ENCODE measurements around the gene RSPO4.
"Not testable (repeated sequence)": the region's sequence is repeated elsewhere in the genome, so short reads cannot be mapped to it uniquely, and the experiment has no call there.

RSPO4 gene

GRCh38 chr20:1001911-1002681 is at the start of gene RSPO4:
RSPO4 (minus strand) TSS chr20:1002311; CDS start chr20:1002164, 147 bp downstream.
- no peak for DNase-seq (ENCODE audit: low spot score)

GRCh38 chr20:1050440-1050839 is 48.3 kb upstream of the RSPO4 start:
- no peak for DNase-seq (ENCODE audit: low spot score)

DNA sequence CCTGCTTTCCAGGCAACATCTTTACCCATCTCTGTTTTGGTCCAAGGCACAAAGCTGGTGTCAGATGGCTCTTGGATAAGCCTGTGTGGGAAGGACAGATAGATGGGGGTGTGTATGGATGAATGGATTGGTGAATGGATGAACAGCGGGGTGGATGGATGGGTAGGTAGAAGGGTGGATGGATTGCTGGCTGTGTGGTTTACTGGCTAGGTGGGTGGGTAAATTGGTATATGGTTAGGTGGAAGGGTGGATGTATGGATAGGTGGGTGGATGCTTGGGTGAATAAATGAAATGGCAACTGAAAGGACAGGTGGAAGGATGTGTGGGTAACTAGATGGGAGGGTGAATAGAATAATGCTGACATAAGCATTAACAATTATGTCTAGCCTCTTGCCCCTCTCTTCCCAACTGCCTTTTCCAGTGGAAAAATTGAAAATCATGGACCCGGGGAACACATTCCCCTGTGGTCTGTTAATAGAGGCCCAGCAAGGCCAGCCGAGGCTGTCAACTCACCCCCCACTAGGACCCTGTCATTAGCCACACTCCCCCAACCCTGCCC is 43.8 kb upstream of the RSPO4 start:
- no peak for DNase-seq (ENCODE audit: low spot score)

GRCh38 chr20:1041845-1042390 is 39.8 kb upstream of the RSPO4 start:
- DNase-seq (ENCODE audit: low spot score) = no peak

DNA sequence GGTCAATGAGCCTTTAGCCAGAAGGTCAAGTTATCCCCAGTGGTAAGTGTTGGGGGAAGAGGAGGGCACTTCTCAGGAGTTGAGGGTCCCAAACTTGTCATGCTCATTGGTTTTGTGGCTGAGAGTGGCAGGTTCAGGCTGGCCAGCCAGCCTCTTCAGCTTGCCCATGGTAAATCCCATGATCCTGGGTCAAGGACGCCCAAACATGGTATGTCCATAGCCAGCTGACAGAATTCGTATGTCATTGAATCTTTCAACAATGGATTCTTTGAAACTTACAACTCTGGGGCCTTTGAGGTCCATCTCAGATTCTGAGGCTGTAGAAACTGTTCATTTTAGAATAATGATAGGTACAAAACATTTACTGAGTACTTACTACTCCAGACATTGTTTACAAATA is 36.1 kb upstream of the RSPO4 start:
- no peak for DNase-seq (ENCODE audit: low spot score)

GRCh38 chr20:1037039-1037438 is 34.9 kb upstream of the RSPO4 start:
- no peak for DNase-seq (ENCODE audit: low spot score)

DNA sequence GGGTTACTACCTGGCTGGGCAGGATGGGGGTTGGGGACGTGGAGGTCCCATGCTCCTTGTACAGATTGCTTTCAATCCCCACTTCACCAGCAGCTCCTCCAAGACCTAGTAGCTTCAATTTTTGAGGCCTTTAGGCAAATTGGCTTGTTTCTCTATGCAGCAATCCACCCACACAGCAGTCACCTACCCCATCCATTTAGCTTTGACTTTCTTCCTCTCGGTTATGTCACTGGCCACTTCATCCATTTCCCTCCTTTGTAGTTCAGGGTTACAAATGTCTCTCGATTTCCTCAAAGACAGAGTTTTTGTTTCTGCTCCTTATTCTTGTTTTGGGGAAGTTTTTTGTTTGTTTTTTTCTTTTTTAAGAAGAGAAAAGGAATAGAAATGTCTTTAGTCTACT is 33.4 kb upstream of the RSPO4 start:
- DNase-seq (ENCODE audit: low spot score) = no peak

DNA sequence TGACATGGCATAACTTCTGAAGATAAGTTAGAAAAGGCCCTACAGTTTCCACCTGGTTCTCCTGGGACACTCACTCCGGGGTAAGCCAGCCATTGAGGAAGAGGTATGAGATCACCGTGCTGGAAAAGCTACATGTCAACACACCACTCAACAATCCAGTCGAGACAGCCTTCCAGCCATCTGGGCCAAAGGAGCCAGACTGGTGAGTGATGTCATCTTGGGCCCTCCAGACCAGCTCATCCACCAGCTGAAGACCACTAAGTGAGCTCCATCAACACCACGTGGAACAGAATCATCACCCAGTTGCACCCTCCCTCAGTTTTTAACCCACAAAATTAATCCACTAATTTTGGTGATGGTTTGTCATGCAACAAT is 32.3 kb upstream of the RSPO4 start:
- DNase-seq (ENCODE audit: low spot score) = peak; percentile 35

GRCh38 chr20:1033751-1034414 is 31.8 kb upstream of the RSPO4 start:
- no peak for DNase-seq (ENCODE audit: low spot score)

DNA sequence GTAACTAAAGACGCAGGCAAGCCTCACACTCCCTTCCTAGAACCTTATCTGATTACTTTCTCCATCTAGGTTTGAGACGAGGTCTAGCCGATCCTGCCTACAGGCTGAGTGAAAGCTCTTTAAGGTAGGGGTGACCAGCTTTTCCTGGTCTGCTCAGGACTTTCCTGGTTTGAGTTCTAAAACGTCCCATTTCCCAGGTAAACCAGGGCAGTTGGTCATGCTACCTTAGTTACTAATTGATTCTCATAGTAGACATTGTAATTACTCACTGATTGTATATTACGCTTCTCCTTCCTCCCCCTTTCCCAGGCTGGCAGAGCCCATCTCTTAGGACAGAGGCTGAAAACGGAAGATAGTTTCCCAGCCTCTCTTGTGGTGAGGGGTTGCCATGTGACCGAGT is 27.9 kb upstream of the RSPO4 start:
- DNase-seq (ENCODE audit: low spot score) = no peak

DNA sequence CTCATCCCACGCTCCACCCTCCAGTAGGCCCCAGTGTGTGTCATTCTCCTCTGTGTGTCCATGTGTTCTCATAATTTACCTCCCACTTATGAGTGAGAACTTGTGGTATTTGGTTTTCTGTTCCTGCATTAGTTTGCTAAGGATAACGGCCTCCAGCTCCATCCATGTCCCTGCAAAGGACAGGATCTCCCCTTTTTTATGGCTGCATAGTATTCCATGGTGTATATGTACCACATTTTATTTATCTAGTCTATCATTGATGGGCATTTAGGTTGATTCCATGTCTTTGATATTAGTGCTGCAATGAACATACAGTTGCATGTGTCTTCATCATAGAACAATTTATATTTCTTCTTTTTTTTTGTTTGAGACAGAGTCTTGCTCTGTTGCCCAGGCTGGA is 24.1 kb upstream of the RSPO4 start:
- DNase-seq (ENCODE audit: low spot score) = not testable (repeated sequence)

DNA sequence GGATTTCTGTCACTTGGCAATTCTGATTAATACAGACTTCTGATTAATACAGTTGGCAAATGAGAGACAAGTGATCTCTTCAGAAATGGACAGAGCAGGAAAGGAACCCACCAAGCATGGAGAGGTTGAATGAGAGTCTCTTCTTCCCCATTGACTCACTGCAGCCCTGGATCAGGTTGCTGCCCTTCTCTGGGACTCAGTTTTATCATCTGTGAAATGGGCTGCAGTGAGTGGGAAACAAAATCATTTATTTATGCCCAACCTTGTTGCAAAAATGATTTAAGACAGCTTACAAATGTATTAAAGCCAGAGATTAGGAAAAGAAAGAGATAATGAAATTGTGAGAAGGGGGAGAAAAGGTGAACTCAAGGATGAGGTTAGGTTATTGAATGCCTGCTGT is 20.8 kb upstream of the RSPO4 start:
- DNase-seq (ENCODE audit: low spot score) = no peak

- DNase-seq (ENCODE audit: low spot score) = no peak
Observed at GRCh38 chr20:1020614-1021013, 18.5 kb upstream of the RSPO4 start.

DNA sequence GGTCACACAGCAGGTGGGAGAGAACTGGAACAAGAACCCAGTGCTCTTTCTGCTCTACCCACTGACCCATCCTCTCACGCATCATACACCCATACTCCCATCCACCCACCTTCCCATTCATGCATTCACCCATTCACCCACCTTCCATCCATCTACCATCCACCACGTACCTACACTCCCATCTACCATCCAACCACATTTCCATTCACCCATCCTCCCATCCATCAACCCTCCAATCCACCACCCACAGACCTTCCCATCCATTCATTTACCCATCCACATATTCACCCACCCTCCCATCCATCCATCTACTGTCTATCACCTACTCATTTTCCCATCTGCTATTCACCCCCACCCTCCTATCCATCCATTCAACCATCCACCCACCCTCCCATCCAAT is 17.2 kb upstream of the RSPO4 start:
- DNase-seq (ENCODE audit: low spot score) = no peak

DNA sequence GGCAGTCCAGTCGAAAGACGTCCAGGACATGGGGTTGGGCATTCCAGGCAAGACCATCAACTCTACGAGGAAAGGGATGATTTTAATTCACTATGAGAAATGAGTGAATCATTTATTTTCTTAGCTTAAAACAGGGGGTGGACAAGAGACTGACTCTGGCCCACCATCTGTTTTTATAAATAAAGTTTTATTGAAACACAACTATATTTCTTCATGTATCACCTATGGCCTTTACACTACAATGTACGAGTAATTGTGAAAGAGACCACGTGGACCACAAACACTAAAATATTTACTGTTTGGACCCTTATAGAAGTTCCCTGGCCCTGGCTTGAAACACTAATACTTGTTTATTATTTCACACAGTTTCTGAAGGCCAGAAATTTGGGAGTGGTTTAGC is 15.6 kb upstream of the RSPO4 start:
- DNase-seq (ENCODE audit: low spot score) = no peak

GRCh38 chr20:1015181-1015580 is 13.1 kb upstream of the RSPO4 start:
- no peak for DNase-seq (ENCODE audit: low spot score)

DNA sequence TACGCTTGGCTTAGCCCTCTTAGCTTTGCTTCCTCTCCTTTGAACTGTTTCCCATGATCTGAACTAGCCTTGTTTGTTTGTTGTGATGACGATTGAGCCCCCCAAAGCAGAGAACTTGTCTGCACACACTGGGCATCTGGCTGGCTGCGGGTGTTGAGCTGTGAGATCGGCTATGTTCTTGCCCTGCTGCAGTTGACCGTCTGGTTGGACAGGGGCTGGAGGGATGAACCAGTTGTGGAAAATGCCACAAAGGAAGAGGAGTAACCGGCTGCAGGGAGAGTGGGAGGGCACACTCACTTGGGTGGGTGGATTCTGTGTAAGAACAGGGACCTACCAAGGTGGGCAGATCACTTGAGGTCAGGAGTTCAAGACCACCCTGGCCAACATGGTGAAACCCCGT is 12.4 kb upstream of the RSPO4 start:
- DNase-seq (ENCODE audit: low spot score) = no peak

- DNase-seq (ENCODE audit: low spot score) = no peak
Observed at GRCh38 chr20:1013566-1014340, 11.6 kb upstream of the RSPO4 start.

GRCh38 chr20:1012359-1013168 is 10.5 kb upstream of the RSPO4 start:
- no peak for DNase-seq (ENCODE audit: low spot score)

GRCh38 chr20:1010659-1011058 is 8.5 kb upstream of the RSPO4 start:
- no peak for DNase-seq (ENCODE audit: low spot score)

DNA sequence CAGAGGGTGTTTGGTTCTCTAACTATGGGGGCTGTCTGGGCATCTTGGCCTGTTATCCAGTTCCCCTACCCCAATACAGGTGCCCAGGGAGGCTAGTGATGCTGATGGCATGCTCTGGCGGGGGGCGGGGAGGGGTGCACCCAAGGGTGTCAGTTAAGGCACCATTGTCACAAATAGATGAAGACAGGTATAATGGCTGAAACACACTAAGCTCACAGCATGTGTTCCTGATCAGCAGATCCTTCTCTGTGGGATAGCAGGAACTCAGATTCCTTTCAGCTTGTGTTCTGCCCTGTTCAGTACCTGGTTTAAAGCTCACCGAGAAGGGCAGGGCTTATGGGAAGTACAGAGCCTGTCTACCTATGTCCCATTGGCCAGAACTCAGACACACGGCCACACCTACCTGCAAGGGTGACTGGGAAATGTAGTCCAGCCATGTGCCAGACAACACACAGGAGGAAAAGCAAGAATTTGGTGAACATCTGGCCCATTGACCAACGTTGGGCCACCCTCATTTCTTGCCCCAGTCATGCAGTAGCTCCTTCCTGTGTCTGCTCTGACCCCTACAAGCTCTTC is 3.4 kb upstream of the RSPO4 start:
- peak; percentile 37 for DNase-seq (ENCODE audit: low spot score)

Measured in RKO (cell line).